HCT116 (cell line): ENCODE measurements around the gene PDE4B. TPM values are rescaled to one million over a fixed set of nuclear protein-coding genes. Genes with fewer than 3 reads are reported as not detected.

ENCODE experiments used
- ATAC-seq: fragments of 200-7000 bp; cut with Tn5 transposase; 2 replicates; pipeline ENCODE4 v1.9.1; 2020; ENCODE audit warnings: mild to moderate bottlenecking, moderate library complexity
- BruUV-seq: library from RNA; stranded (reverse); fragments of 400-500 nt; replicated peaks from 2 replicates; lab custom pipeline; 2021; lab: Mats Ljungman, UMichigan
- CTCF ChIA-PET: fragments of 300-600 bp; sonication (Branson Sonifier 250); formaldehyde crosslinking; loops from one replicate; lab custom pipeline; 2021; ENCODE audit warnings: antibody characterized with exemption; lab: Charles Lee
- POLR2A ChIA-PET: fragments of 300-600, 350-600 bp; sonication (Branson Sonifier 250); formaldehyde crosslinking; loops from one replicate; lab custom pipeline; 2021; ENCODE audit warnings: antibody characterized with exemption; lab: Charles Lee
- RAD21 ChIA-PET, 2 experiments: fragments of 300-600 bp; sonication (Branson Sonifier 250); formaldehyde crosslinking; loops; one replicate each; lab custom pipeline; 2023; ENCODE audit warnings: low total read pairs in 2 of 2; ENCODE audit not compliant: uncharacterized antibody in 2 of 2, unreplicated experiment in 2 of 2, low non-redundant PET in 1 of 2; lab: Charles Lee
- DNase-seq: peaks from one replicate; pipeline ENCODE4 v3.0.0-alpha.2; 2010; ENCODE audit warnings: low read depth, low spot score
- H2AFZ ChIP-seq: fragments of 200-600 bp; shearing (Covaris generic), sonication (generic); 2 replicates; pipeline ENCODE4 v1.6.1; 2017; ENCODE audit warnings: low read depth, mixed run types, mixed read lengths, antibody characterized with exemption, low read length; ENCODE audit not compliant: poor library complexity, severe bottlenecking
- H3K27ac ChIP-seq: 2 replicates; pipeline ENCODE4 v1.5.1; 2012; ENCODE audit warnings: low read depth, low read length
- H3K27me3 ChIP-seq: fragments of 200-600 bp; sonication (generic); 2 replicates; pipeline ENCODE4 v1.6.1; 2016; ENCODE audit warnings: mixed run types, low read length, mixed read lengths; ENCODE audit not compliant: insufficient read depth
- H3K36me3 ChIP-seq, 2 experiments: fragments of 200-500 bp in 1 of 2; fragments of 200-600 bp in 1 of 2; sonication (Bioruptor generic) in 1 of 2; sonication (generic) in 1 of 2; 2 replicates each; pipeline versions ENCODE4 v1.5.1 to v1.6.1; 2014 to 2016; ENCODE audit warnings: low read length in 2 of 2, inconsistent platforms in 1 of 2, mixed read lengths in 1 of 2, mixed run types in 1 of 2; ENCODE audit not compliant: insufficient read depth in 2 of 2, control insufficient read depth in 1 of 2
- H3K4me1 ChIP-seq, 2 experiments: fragments of 200-600 bp in 1 of 2; sonication (generic) in 1 of 2; 2 replicates each; pipeline versions ENCODE4 v1.5.1 to v1.6.1; 2012 to 2017; ENCODE audit warnings: low read length in 2 of 2, inconsistent platforms in 1 of 2, mild to moderate bottlenecking in 1 of 2, mixed read lengths in 1 of 2, mixed run types in 1 of 2, moderate library complexity in 1 of 2; ENCODE audit not compliant: insufficient read depth in 2 of 2, control insufficient read depth in 1 of 2
- H3K4me2 ChIP-seq: fragments of 200-600 bp; sonication (generic); 2 replicates; pipeline ENCODE4 v1.6.1; 2017; ENCODE audit warnings: mixed run types, low read length, mixed read lengths
- H3K4me3 ChIP-seq, 2 experiments: fragments of 200-600 bp in 1 of 2; sonication (generic) in 1 of 2; replicated peaks in 1 of 2; 2 replicates each; pipeline ENCODE4 v1.5.1; 2011 to 2016; ENCODE audit warnings: low read length in 2 of 2, control low read depth in 1 of 2, low read depth in 1 of 2, mild to moderate bottlenecking in 1 of 2, mixed read lengths in 1 of 2, mixed run types in 1 of 2
- H3K79me2 ChIP-seq: fragments of 200-600 bp; sonication (generic); 2 replicates; pipeline ENCODE4 v1.6.1; 2017; ENCODE audit warnings: mild to moderate bottlenecking, mixed run types, low read length, moderate library complexity, mixed read lengths; ENCODE audit not compliant: insufficient read depth
- H3K9ac ChIP-seq: fragments of 200-600 bp; sonication (generic); 2 replicates; pipeline ENCODE4 v1.6.1; 2016; ENCODE audit warnings: low read length, mixed read lengths
- H3K9me2 ChIP-seq: fragments of 200-600 bp; sonication (generic), shearing (Covaris generic); 2 replicates; pipeline ENCODE4 v1.6.1; 2017; ENCODE audit warnings: mixed run types, mild to moderate bottlenecking, moderate library complexity; ENCODE audit not compliant: insufficient read depth
- H3K9me3 ChIP-seq, 2 experiments: fragments of 200-500 bp in 1 of 2; fragments of 200-600 bp in 1 of 2; sonication (Bioruptor generic) in 1 of 2; sonication (generic) in 1 of 2; 2 replicates each; pipeline ENCODE4 v1.6.1; 2014 to 2017; ENCODE audit warnings: low read length in 2 of 2, mixed read lengths in 2 of 2, inconsistent platforms in 1 of 2, low read depth in 1 of 2, mild to moderate bottlenecking in 1 of 2, mixed run types in 1 of 2, moderate library complexity in 1 of 2; ENCODE audit not compliant: control insufficient read depth in 1 of 2, insufficient read depth in 1 of 2
- H4K20me1 ChIP-seq: fragments of 200-600 bp; sonication (generic), shearing (Covaris generic); 2 replicates; pipeline ENCODE4 v1.6.1; 2017; ENCODE audit warnings: mixed run types, mild to moderate bottlenecking, moderate library complexity; ENCODE audit not compliant: insufficient read depth
- CTCF ChIP-seq, 3 experiments: fragments of 200-600 bp in 1 of 3; sonication (generic) in 1 of 3; IDR thresholded peaks in 2 of 3; conservative IDR thresholded peaks in 1 of 3; 2 replicates each; pipeline ENCODE4 v1.5.1; 2012 to 2017; ENCODE audit warnings: low read depth in 2 of 3, low read length in 2 of 3, antibody characterized with exemption in 1 of 3, borderline replicate concordance in 1 of 3, control low read depth in 1 of 3, mild to moderate bottlenecking in 1 of 3, mixed read lengths in 1 of 3, mixed run types in 1 of 3, moderate library complexity in 1 of 3; ENCODE audit not compliant: insufficient read depth in 1 of 3
- FOSL1 ChIP-seq: IDR thresholded peaks from 2 replicates; pipeline ENCODE4 v1.6.1; 2012; ENCODE audit warnings: low read depth
- JUND ChIP-seq: IDR thresholded peaks from 2 replicates; pipeline ENCODE4 v1.6.1; 2012
- SIN3A ChIP-seq: IDR thresholded peaks from 2 replicates; pipeline ENCODE4 v1.6.1; 2012; ENCODE audit warnings: low read depth
- SP1 ChIP-seq: IDR thresholded peaks from 2 replicates; pipeline ENCODE4 v1.6.1; 2012; ENCODE audit warnings: low read depth
- intact Hi-C: fragments of 100-400 bp; cut with micrococcal nuclease; formaldehyde crosslinking; loops from 2 replicates; pipeline ENCODE4 v1.10.0; 2022
- total RNA-seq: library from RNA; stranded (reverse); gene quantifications from one replicate; pipeline ENCODE4 v1.2.1, GENCODE V29; 2021; ENCODE audit not compliant: unreplicated experiment

PDE4B gene
- total RNA-seq, 1 experiment from 2014 or later = 76.9 TPM

- no peak overlapping the region for H3K27ac ChIP-seq
- no TSS peak for BruUV-seq
- CTCF ChIA-PET = no interaction called here
Observed at GRCh38 chr1:65998763-65999583, 206.3 kb downstream of the PDE4B start.

More at GRCh38 chr1:65998763-65999583, 206.3 kb downstream of the PDE4B start:
- ChIA-PET RAD21 (no interaction called here), POLR2A (no interaction called here)
- Histone ChIP-seq H3K9ac (no peak overlapping the region), H3K9me3 (no peaks in the 10 kb centered on the region), H3K4me1 (no peaks in the 10 kb centered on the region), H3K4me2 (no peak overlapping the region), H3K4me3 (no peak overlapping the region), H3K36me3 (no peaks in the 10 kb centered on the region), H4K20me1 (no peaks in the 10 kb centered on the region), H3K79me2 (no peaks in the 10 kb centered on the region), H3K9me2 (no peaks in the 10 kb centered on the region), H3K27me3 (no peaks in the 10 kb centered on the region), H2AFZ (no peak overlapping the region)
- intact Hi-C loops = no loop called here
- no peak for ATAC-seq
- DNase-seq = no peak
- TF ChIP-seq CTCF (IDR thresholded peaks at IDR 0.05 in 2 of 3, conservative IDR thresholded peaks at IDR 0.05 in 1 of 3; ENCODE audit: borderline replicate concordance in 1 of 3, insufficient read depth in 1 of 3, low read depth in 2 of 3, low read length in 2 of 3) = no peak
- no peak for TF ChIP-seq SP1
- TF ChIP-seq SIN3A = no peak
- TF ChIP-seq FOSL1 = no peak
- TF ChIP-seq JUND = no peak
